WTC11 (cell line): ENCODE results near the gene TMEM183A. TPM values are rescaled to one million over a fixed set of nuclear protein-coding genes. Genes with fewer than 3 reads are reported as not detected.
"Not testable (repeated sequence)": the region's sequence is repeated elsewhere in the genome, so short reads cannot be mapped to it uniquely, and the experiment has no call there.

ENCODE experiments used
- ATAC-seq: fragments of 200-7000 bp; cut with Tn5 transposase; 2 replicates; pipeline ENCODE4 v1.10.0; 2021; ENCODE audit warnings: mild to moderate bottlenecking, moderate library complexity
- CTCF ChIA-PET: fragments of 300-600 bp; sonication (Branson Sonifier 250); formaldehyde crosslinking; loops from one replicate; lab custom pipeline; 2021; ENCODE audit warnings: antibody characterized with exemption; lab: Charles Lee
- POLR2A ChIA-PET: fragments of 350-600 bp; sonication (Branson Sonifier 250); formaldehyde crosslinking; loops from one replicate; lab custom pipeline; 2021; ENCODE audit warnings: antibody characterized with exemption; lab: Charles Lee
- DNase-seq: peaks from one replicate; pipeline ENCODE4 v3.0.0; 2021; ENCODE audit warnings: low spot score
- H3K27ac Mint-ChIP-seq: 2 replicates; pipeline ENCODE4 v1.8.0; 2021; ENCODE audit warnings: mixed read lengths
- H3K27me3 Mint-ChIP-seq: 2 replicates; pipeline ENCODE4 v1.8.0; 2021; ENCODE audit warnings: low read depth, mild to moderate bottlenecking, moderate library complexity, mixed read lengths
- H3K36me3 Mint-ChIP-seq: 2 replicates; pipeline ENCODE4 v1.8.0; 2021; ENCODE audit warnings: mixed read lengths
- H3K4me1 Mint-ChIP-seq: 2 replicates; pipeline ENCODE4 v1.8.0; 2022; ENCODE audit warnings: mixed read lengths
- H3K4me3 Mint-ChIP-seq: 2 replicates; pipeline ENCODE4 v1.8.0; 2021; ENCODE audit warnings: mild to moderate bottlenecking, moderate library complexity, mixed read lengths
- H3K9me3 Mint-ChIP-seq: 2 replicates; pipeline ENCODE4 v1.8.0; 2021; ENCODE audit warnings: mixed read lengths
- ELF4 ChIP-seq: sonication (generic); formaldehyde crosslinking; IDR thresholded peaks from 2 replicates; pipeline ENCODE4 v1.8.1; 2022; ENCODE audit warnings: low read depth, mild to moderate bottlenecking, moderate library complexity, missing genetic modification reagents
- ERG ChIP-seq: fragments of 250-450 bp; sonication (Bioruptor Pico); IDR thresholded peaks from 2 replicates; pipeline ENCODE4 v1.8.0; 2021; ENCODE audit warnings: mild to moderate bottlenecking
- GRHL2 ChIP-seq: fragments of 250-450 bp; sonication (Bioruptor Pico); IDR thresholded peaks from 2 replicates; pipeline ENCODE4 v1.8.0; 2022; ENCODE audit warnings: mild to moderate bottlenecking, moderate library complexity; ENCODE audit not compliant: insufficient replicate concordance, severe bottlenecking
- JUN ChIP-seq: sonication (generic); formaldehyde crosslinking; IDR thresholded peaks from 2 replicates; pipeline ENCODE4 v1.8.0; 2023; ENCODE audit warnings: mild to moderate bottlenecking, missing genetic modification reagents
- MYBL2 ChIP-seq: sonication (generic); formaldehyde crosslinking; IDR thresholded peaks from 2 replicates; pipeline ENCODE4 v1.8.1; 2023; ENCODE audit warnings: mild to moderate bottlenecking, moderate library complexity, missing genetic modification reagents
- NFE2L1 ChIP-seq: sonication (generic); formaldehyde crosslinking; IDR thresholded peaks from 2 replicates; pipeline ENCODE4 v1.8.1; 2023; ENCODE audit warnings: missing genetic modification reagents
- NFYB ChIP-seq: sonication (generic); formaldehyde crosslinking; conservative IDR thresholded peaks from 2 replicates; pipeline ENCODE4 v1.8.0; 2022; ENCODE audit warnings: low read depth, missing genetic modification reagents
- NR1H2 ChIP-seq: sonication (generic); formaldehyde crosslinking; IDR thresholded peaks from 2 replicates; pipeline ENCODE4 v1.9.0; 2021; ENCODE audit warnings: mild to moderate bottlenecking, moderate library complexity, missing genetic modification reagents
- STAT6 ChIP-seq: sonication (generic); formaldehyde crosslinking; conservative IDR thresholded peaks from 2 replicates; pipeline ENCODE4 v1.8.1; 2023; ENCODE audit warnings: mild to moderate bottlenecking, low read depth, missing genetic modification reagents, moderate library complexity
- ZNF121 ChIP-seq: sonication (generic); formaldehyde crosslinking; IDR thresholded peaks from 2 replicates; pipeline ENCODE4 v1.8.0; 2023; ENCODE audit warnings: missing genetic modification reagents
- ZNF317 ChIP-seq: sonication (generic); formaldehyde crosslinking; IDR thresholded peaks from 2 replicates; pipeline ENCODE4 v1.8.1; 2023; ENCODE audit warnings: low read depth, mild to moderate bottlenecking, moderate library complexity, missing genetic modification reagents, borderline replicate concordance
- ZNF416 ChIP-seq: fragments of 250-450 bp; sonication (Bioruptor Pico); IDR thresholded peaks from 2 replicates; pipeline ENCODE4 v1.9.0; 2021; ENCODE audit warnings: mild to moderate bottlenecking, inconsistent platforms
- ZNF512 ChIP-seq: sonication (generic); formaldehyde crosslinking; IDR thresholded peaks from 2 replicates; pipeline ENCODE4 v1.8.1; 2022; ENCODE audit warnings: missing genetic modification reagents, borderline replicate concordance
- total RNA-seq: library from RNA; stranded (reverse); gene quantifications from 3 replicates; pipeline ENCODE4 v1.2.3, GENCODE V29; 2021
- TF ChIP-seq, protein P1 (sequence below): sonication (generic); formaldehyde crosslinking; IDR thresholded peaks from 2 replicates; pipeline ENCODE4 v1.8.1; 2023; ENCODE audit warnings: mild to moderate bottlenecking, moderate library complexity, missing genetic modification reagents
- TF ChIP-seq, protein P2 (sequence below): sonication (generic); formaldehyde crosslinking; IDR thresholded peaks from 2 replicates; pipeline ENCODE4 v1.8.1; 2022; ENCODE audit warnings: low read depth, mild to moderate bottlenecking, moderate library complexity, missing genetic modification reagents, borderline replicate concordance

The TMEM183A gene
- total RNA-seq, 1 experiment from 2014 or later: 108 TPM

- TF ChIP-seq ERG (CRISPR knock-in tag) (no peak), ZNF416 (CRISPR knock-in tag) (no peak), STAT6 (CRISPR knock-in tag) (no peak), GRHL2 (CRISPR knock-in tag) (no peak), ZNF121 (CRISPR knock-in tag) (no peak), NR1H2 (CRISPR knock-in tag) (no peak), ZNF317 (no peak), ZNF512 (no peak), MYBL2 (no peak)
Measured at GRCh38 chr1:203002951-203003350, 4.2 kb upstream of the TMEM183A start (continued).

GRCh38 chr1:203005395-203006142, 1.6 kb upstream of the TMEM183A start:
- not testable (repeated sequence) for H3K27me3 Mint-ChIP-seq, ATAC-seq, H3K9me3 Mint-ChIP-seq, DNase-seq
- ChIA-PET CTCF (interaction anchor here (0.8 to 3.5 kb wide), 5 partner anchors 7 to 262 kb away, joined by 3 to 16 read pairs (median 4); no protein-coding TSS in a partner anchor), POLR2A (interaction anchor here (2.0 kb wide), 1 partner anchor 117 kb away, joined by 5 read pairs; the partner anchor contains the start of gene RABIF)
- peaks cover 14% of the 10 kb centered on the region for H3K36me3 Mint-ChIP-seq
- H3K4me1 Mint-ChIP-seq: peaks cover 29% of the 10 kb centered on the region
- peak overlapping the region; percentile 100 for H3K27ac Mint-ChIP-seq
- peak overlapping the region; percentile 96 for H3K4me3 Mint-ChIP-seq

- DNase-seq: no peak
- H3K36me3 Mint-ChIP-seq: peaks cover 41% of the 10 kb centered on the region
- H3K4me1 Mint-ChIP-seq: peaks cover 23% of the 10 kb centered on the region
- H3K4me3 Mint-ChIP-seq: peak overlapping the region; percentile 96
- H3K27ac Mint-ChIP-seq: no peak overlapping the region
- TF ChIP-seq ELF4 (CRISPR knock-in tag): no peak
- TF ChIP-seq JUN: no peak
- no peak for TF ChIP-seq NFYB (CRISPR knock-in tag)
- TF ChIP-seq, protein P1, sequence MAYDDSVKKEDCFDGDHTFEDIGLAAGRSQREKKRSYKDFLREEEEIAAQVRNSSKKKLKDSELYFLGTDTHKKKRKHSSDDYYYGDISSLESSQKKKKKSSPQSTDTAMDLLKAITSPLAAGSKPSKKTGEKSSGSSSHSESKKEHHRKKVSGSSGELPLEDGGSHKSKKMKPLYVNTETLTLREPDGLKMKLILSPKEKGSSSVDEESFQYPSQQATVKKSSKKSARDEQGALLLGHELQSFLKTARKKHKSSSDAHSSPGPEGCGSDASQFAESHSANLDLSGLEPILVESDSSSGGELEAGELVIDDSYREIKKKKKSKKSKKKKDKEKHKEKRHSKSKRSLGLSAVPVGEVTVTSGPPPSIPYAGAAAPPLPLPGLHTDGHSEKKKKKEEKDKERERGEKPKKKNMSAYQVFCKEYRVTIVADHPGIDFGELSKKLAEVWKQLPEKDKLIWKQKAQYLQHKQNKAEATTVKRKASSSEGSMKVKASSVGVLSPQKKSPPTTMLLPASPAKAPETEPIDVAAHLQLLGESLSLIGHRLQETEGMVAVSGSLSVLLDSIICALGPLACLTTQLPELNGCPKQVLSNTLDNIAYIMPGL: no peak
- TF ChIP-seq, protein P2, sequence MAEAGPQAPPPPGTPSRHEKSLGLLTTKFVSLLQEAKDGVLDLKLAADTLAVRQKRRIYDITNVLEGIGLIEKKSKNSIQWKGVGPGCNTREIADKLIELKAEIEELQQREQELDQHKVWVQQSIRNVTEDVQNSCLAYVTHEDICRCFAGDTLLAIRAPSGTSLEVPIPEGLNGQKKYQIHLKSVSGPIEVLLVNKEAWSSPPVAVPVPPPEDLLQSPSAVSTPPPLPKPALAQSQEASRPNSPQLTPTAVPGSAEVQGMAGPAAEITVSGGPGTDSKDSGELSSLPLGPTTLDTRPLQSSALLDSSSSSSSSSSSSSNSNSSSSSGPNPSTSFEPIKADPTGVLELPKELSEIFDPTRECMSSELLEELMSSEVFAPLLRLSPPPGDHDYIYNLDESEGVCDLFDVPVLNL (CRISPR knock-in tag): no peak
- TF ChIP-seq MYBL2: no peak
- no peak for TF ChIP-seq NFE2L1 (CRISPR knock-in tag)
- TF ChIP-seq, all 79 proteins: peak for 0
- Mint-ChIP-seq H3K27me3 (no peaks in the 10 kb centered on the region), H3K9me3 (peaks cover 5% of the 10 kb centered on the region; the same call in 1 of the 2 replicates)
- POLR2A ChIA-PET: interaction anchor here (0.6 kb wide), 1 partner anchor 82 kb away, joined by 5 read pairs; no protein-coding TSS in a partner anchor
- ATAC-seq: no peak
- CTCF ChIA-PET: interaction anchor here (1.4 kb wide), 1 partner anchor 13 kb away, joined by 5 read pairs; no protein-coding TSS in a partner anchor
Measured at GRCh38 chr1:203009185-203009584, 2.0 kb downstream of the TMEM183A start.
